Nephron progenitor cell (in vitro differentiated cells): ENCODE results near the gene COL6A5.

Experiments
- DNase-seq: peaks from one replicate; pipeline ENCODE4 v3.0.0; 2021
- H3K27ac Mint-ChIP-seq: 2 replicates; pipeline ENCODE4 v1.8.0; 2021; ENCODE audit warnings: mild to moderate bottlenecking, moderate library complexity, mixed read lengths
- H3K27me3 Mint-ChIP-seq: 2 replicates; pipeline ENCODE4 v1.8.0; 2021; ENCODE audit warnings: mild to moderate bottlenecking, low read depth, mixed read lengths; ENCODE audit not compliant: poor library complexity
- H3K36me3 Mint-ChIP-seq: 2 replicates; pipeline ENCODE4 v1.8.0; 2021; ENCODE audit warnings: low read depth, mixed read lengths
- H3K4me1 Mint-ChIP-seq: 2 replicates; pipeline ENCODE4 v1.8.0; 2021; ENCODE audit warnings: mixed read lengths
- H3K4me3 Mint-ChIP-seq: 2 replicates; pipeline ENCODE4 v1.8.0; 2021; ENCODE audit warnings: mild to moderate bottlenecking, moderate library complexity, mixed read lengths
- H3K9me3 Mint-ChIP-seq: 2 replicates; pipeline ENCODE4 v1.8.0; 2021; ENCODE audit warnings: mild to moderate bottlenecking, moderate library complexity, mixed read lengths
- CTCF ChIP-seq: fragments of 200-600 bp; sonication (generic); IDR thresholded peaks from 2 replicates; pipeline ENCODE4 v1.5.0; 2021; ENCODE audit warnings: antibody characterized with exemption

The COL6A5 gene

GRCh38 chr3:130411320-130411719 lies 65.8 kb downstream of the COL6A5 start:
- Mint-ChIP-seq H3K4me3 (no peak overlapping the region), H3K27ac (no peak overlapping the region), H3K9me3 (peaks cover 31% of the 10 kb centered on the region), H3K4me1 (no peaks in the 10 kb centered on the region), H3K27me3 (peaks cover 4% of the 10 kb centered on the region), H3K36me3 (no peaks in the 10 kb centered on the region)
- TF ChIP-seq CTCF, result no peak
- DNase-seq, result no peak

- H3K27me3 Mint-ChIP-seq, result peaks cover 4% of the 10 kb centered on the region
- no peaks in the 10 kb centered on the region for H3K4me1 Mint-ChIP-seq
- no peak overlapping the region for H3K4me3 Mint-ChIP-seq
- no peaks in the 10 kb centered on the region for H3K36me3 Mint-ChIP-seq
- peaks cover 18% of the 10 kb centered on the region for H3K9me3 Mint-ChIP-seq
- DNase-seq, result no peak
- H3K27ac Mint-ChIP-seq, result no peak overlapping the region
- no peak for TF ChIP-seq CTCF
These were observed 67.6 kb downstream of the COL6A5 start for GRCh38 chr3:130412991-130413560.

DNA sequence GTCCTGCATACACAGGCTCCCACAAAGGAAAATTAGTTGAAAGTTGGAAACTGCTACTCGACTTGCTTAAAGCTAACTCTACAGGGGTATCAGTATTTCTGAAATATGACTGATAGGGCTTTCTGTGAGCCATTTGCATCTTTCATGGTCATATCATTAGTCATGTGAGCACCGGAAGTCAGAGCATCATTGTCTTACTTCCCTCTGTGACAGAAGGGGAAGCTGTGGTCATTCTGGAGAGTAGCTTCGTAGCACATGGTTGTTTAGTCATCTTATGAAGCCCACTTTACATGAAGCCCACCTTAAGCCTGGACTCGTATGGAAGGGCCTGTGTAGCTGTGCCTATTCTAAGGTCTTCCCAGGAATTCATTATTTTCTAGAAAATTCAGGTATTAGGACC lies 69.0 kb downstream of the COL6A5 start:
- no peaks in the 10 kb centered on the region for H3K4me1 Mint-ChIP-seq
- H3K27me3 Mint-ChIP-seq, result peaks cover 7% of the 10 kb centered on the region
- no peak overlapping the region for H3K4me3 Mint-ChIP-seq
- no peak overlapping the region for H3K27ac Mint-ChIP-seq
- H3K9me3 Mint-ChIP-seq, result peaks cover 6% of the 10 kb centered on the region
- TF ChIP-seq CTCF, result no peak
- DNase-seq, result no peak
- H3K36me3 Mint-ChIP-seq, result no peaks in the 10 kb centered on the region

- TF ChIP-seq CTCF, result no peak
- no peak for DNase-seq
- no peaks in the 10 kb centered on the region for H3K36me3 Mint-ChIP-seq
- H3K27me3 Mint-ChIP-seq, result peaks cover 4% of the 10 kb centered on the region
- H3K9me3 Mint-ChIP-seq, result no peaks in the 10 kb centered on the region
- H3K4me1 Mint-ChIP-seq, result no peaks in the 10 kb centered on the region
- H3K4me3 Mint-ChIP-seq, result no peak overlapping the region
- H3K27ac Mint-ChIP-seq, result no peak overlapping the region
These were observed 75.0 kb downstream of the COL6A5 start for GRCh38 chr3:130420466-130420865.

DNA sequence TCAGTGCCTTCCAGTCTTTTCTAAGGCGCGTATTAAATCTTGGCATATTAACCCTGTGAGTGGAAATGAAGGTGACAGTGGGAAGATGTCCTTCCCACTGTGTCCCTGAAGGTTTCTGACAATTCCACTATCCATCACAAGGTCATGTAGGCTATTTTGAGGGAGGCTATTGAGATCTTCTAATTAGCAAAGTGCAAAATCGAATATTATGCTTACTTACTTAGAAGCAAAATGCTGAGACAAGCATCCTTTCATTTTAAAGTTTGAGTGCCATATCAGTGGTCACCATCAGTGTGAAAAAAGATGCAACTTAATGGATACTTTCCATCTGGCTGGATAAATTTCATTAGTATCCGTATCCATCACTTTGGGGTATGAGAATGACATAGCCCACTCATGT lies 77.6 kb downstream of the COL6A5 start:
- H3K27ac Mint-ChIP-seq, result no peak overlapping the region
- DNase-seq, result no peak
- no peak overlapping the region for H3K4me3 Mint-ChIP-seq
- H3K36me3 Mint-ChIP-seq, result no peaks in the 10 kb centered on the region
- H3K4me1 Mint-ChIP-seq, result no peaks in the 10 kb centered on the region
- H3K9me3 Mint-ChIP-seq, result no peaks in the 10 kb centered on the region
- TF ChIP-seq CTCF, result no peak
- peaks cover 4% of the 10 kb centered on the region for H3K27me3 Mint-ChIP-seq

- no peak for TF ChIP-seq CTCF
- peaks cover 2% of the 10 kb centered on the region for H3K27me3 Mint-ChIP-seq
- no peak overlapping the region for H3K4me3 Mint-ChIP-seq
These were observed 79.4 kb downstream of the COL6A5 start for GRCh38 chr3:130424837-130425236.

More at GRCh38 chr3:130424837-130425236, 79.4 kb downstream of the COL6A5 start:
- H3K27ac Mint-ChIP-seq, result no peak overlapping the region
- H3K36me3 Mint-ChIP-seq, result no peaks in the 10 kb centered on the region
- no peaks in the 10 kb centered on the region for H3K9me3 Mint-ChIP-seq
- DNase-seq, result no peak
- H3K4me1 Mint-ChIP-seq, result no peaks in the 10 kb centered on the region
